Measurements from ENCODE around the gene RCAN1.
A peak's percentile ranks its signal among the peaks of the same experiment; 100 is the strongest.

The RCAN1 gene

DNA sequence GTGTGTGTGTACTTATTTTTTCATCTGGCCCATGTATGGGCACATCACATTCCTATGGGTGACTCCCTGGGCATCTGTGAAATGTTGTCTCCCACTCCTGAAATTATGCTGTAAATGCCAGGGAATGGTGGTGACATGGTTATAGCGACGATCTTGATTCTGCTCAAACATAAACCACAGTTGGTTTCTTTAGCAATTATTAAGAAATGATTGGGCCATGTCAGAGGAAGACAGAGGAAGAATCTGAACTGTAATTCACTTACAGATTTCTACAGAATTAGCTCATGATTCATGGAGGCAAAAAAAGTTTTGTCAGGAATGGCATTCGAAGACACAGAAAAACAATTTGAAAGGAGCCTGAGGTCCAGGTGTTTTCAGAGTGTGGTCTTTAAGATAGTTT lies 77.1 kb downstream of the RCAN1 start:
- no peak for DNase-seq (ENCODE audit: low spot score)

GRCh38 chr21:34536820-34537219 lies 78.1 kb downstream of the RCAN1 start:
- no peak for DNase-seq (ENCODE audit: low spot score)

GRCh38 chr21:34536311-34536710 lies 78.6 kb downstream of the RCAN1 start:
- no peak for DNase-seq (ENCODE audit: low spot score)

GRCh38 chr21:34535886-34536285 lies 79.0 kb downstream of the RCAN1 start:
- DNase-seq (ENCODE audit: low spot score) = no peak

DNA sequence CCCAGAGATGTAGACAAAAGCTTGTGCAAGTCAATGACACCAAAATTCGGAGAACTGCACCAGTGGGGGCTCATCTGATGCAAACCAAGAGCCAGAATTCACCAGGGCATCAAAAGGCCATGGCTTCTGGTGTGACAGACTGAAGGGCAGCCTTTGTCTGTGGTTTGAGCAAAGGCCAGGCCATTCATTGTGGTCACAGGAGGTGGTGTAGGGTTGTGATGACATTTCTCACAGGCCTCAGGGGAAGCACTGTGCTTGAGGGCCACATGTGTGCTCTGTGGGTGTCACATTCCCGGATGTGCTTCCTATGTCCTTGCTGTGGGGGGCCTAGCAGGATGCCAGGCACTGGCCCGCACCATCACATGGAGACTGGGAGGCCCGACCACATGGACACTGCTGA lies 80.4 kb downstream of the RCAN1 start:
- no peak for DNase-seq (ENCODE audit: low spot score)

- DNase-seq (ENCODE audit: low spot score) = no peak
Observed at GRCh38 chr21:34533938-34534337, 81.0 kb downstream of the RCAN1 start.

DNA sequence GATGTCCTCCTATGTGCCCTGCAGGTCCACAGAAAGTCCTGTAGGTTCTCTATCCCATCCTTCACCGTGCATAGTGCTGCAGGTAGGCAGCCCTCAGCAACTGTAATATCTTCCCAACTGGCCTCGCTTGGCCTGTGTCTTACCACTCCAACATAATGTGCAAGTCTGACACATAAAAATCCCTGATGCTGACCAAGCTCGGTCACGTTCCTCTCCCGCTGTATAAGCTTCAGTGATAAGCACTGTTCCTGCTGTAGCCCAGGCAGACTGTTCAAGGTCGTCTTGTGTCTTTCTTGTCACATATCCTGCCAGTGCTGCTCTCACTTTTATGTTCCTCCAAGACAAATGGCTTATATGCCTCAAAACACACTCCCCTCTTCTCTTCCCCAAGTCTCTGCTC lies 83.5 kb downstream of the RCAN1 start:
- no peak for DNase-seq (ENCODE audit: low spot score)

DNA sequence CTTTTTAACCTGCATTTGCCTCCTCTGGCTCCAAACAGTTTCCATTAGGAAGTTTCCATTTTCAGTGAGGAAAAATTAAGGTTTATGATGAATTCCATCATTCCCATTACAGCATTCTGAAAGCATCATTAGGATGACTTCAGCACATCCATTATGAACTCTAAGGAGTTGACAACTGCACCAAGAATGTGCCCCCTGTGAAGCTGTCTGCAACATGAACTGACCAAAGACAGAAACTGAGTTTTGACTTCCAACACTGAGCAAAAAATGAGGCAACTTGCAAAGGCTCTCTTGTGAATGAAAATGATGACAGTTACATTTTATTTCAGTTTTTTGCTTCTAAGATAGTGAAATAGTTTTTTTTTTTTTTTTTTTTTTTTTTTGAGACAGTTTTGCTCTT lies 84.7 kb downstream of the RCAN1 start:
- no peak for DNase-seq (ENCODE audit: low spot score)

DNA sequence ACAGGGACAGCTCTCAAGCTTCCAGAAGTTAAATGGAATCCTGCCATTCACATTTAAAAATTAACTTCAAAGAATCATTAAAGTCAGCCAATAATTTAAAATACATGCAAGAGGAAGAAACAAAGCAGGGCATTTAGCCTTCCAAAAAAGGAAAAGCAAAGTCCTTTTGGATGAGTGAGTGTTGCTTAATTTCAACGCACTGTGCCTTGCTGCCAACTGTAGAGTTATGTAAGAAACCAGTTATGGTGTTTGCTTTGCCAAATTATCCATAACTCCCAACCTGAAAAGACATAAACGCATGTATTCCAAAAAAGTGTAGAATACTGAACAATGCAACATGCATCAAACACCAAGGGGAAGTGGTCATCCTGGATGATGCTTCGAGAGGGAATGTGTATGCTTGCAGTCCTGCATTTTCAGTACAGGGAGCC lies 86.8 kb downstream of the RCAN1 start:
- DNase-seq (ENCODE audit: low spot score) = no peak

DNA sequence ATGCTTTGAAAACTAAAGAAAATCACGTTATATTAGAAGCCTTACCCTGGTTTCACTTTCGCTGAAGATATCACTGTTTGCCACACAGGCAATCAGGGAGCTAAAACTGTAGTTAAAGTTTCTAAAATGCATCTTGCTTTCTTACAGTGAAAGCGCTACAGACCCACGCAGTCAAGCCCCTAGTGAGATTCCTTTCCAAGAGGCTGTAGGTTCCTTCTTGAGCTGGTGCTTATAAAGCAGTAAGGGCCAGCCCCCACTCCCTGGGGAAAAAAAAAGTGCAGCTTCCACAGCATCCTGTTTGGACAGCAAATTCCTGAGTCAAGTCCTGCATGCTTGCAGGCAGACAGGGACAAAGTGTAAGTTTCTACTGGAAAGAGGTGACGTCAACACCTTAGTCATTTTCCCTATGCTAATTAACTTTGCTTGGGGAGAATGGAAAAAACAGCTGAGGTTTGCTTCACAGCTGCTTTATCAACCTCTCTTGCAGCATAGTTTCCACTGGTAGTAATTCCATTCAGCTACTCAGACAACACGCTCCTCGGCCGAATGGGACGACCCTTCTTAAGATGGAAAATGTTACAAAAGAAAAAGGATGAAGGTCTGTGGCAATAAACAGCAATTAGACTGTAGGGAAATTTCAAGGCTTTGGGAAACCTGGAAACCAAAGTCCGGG lies 88.2 kb downstream of the RCAN1 start:
- peak; percentile 62 for DNase-seq (ENCODE audit: low spot score)

GRCh38 chr21:34526241-34526617 lies 88.7 kb downstream of the RCAN1 start:
- DNase-seq (ENCODE audit: low spot score) = no peak

DNA sequence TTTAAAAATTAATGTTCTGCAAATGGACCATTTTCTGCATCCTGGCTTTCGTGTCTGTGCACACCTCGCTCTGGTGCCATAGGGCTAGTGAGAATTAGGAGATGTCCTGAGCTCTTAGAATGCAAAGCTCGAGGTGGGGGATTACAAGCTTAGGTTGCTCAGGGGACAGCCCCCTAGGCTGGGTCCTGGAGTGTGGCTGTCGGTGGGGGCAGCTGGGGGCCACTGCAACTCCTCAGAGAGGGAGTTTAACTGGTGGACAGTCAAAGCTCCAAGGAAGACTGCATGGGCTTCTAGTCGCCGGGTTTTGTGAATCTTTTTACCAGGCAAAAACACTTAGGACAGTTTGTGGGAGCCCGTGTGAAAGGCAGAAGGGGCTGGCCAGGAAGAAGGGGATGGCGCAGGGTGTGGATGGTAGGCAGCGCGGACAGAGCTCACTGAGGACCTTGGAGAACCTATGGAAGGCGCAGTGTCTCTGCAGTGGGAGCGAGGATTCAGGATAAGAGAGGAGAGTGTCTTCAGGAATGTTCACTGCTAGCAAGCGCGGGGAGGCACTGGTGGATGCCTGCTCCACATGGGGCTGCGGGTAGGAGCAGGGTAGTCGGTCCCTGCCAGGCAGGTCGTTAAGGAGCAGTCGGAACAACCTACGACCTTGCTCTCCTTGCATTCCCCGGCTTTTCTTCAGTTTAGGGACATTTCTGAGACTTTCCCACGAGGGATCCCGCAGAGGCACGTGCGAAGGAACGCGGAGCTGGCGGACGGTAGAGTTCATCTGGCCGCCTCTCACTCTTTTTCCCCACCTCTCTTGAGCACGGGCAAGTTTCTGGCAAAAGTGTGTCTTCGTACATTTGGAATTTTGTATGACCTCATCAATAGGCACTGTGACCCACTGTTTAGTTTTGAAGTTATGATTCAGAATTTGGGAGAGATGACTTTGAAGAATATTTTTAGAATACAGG lies 90.0 kb downstream of the RCAN1 start:
- peak; percentile 66 for DNase-seq (ENCODE audit: low spot score)

DNA sequence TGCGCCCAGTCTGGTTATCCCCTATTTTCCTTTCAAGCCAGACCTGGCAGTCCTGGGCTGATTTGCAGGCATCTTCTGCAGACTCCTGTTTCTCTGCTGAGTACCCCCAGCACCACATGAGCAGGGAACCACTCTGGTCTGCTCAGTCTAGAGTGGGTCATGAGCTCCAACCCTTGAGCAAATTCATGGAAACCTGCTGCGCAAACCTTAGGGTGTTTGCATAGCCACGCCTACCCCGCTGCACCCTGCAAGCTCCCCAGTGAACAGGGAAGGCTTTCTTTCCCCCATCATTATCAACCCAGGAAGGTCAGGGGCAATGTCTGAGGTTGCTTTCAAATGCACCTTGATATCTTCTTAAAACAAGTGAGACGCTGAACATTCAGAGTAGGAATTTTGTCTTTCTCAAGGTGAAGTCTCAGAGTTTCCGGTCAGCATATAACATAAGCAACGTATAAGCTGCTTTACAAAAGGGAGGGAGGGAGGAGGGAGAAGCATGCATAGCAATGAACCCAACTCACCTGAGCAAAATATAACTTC lies 91.8 kb downstream of the RCAN1 start:
- DNase-seq (ENCODE audit: low spot score) = no peak

DNA sequence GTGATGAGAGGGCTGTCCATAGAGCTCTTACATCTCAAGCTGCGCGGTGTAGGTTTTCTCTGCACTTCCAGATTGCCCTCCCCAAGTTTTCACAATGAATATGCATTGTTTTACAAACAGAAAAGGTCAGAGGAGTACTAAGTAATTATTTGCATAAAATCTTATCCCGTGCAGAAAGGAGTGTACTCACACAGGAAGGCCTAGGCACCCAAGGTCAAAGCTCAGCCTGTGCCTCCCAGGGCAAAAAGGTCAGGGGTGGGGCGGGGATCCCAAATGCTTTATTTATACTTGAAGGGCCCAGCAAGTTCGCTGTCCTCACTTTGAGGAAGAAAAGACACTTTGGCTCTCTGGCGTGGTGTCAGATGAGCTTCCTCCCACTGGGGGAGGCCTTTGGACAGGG lies 92.6 kb downstream of the RCAN1 start:
- no peak for DNase-seq (ENCODE audit: low spot score)

DNA sequence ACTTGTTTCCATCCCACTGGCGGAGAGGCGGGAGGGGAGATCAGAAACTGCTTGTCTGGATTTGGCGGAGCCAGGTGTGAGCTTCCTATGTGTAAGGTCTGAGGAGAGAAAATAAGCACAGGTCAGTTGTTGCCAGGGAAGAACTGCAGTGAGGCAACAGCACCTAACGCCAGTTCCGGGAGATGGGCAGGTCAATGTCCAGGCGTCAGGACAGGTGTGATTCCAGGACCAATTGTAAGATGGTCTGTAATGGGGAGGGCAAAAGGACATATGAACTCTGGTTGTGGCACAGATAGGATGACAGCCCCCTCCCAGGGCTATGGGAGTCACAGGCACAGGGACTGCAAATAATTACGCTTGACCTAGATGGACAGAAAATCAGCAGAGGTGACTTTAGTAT lies 93.4 kb downstream of the RCAN1 start:
- DNase-seq (ENCODE audit: low spot score) = no peak

GRCh38 chr21:34520764-34521508 lies 94.0 kb downstream of the RCAN1 start:
- no peak for DNase-seq (ENCODE audit: low spot score)

DNA sequence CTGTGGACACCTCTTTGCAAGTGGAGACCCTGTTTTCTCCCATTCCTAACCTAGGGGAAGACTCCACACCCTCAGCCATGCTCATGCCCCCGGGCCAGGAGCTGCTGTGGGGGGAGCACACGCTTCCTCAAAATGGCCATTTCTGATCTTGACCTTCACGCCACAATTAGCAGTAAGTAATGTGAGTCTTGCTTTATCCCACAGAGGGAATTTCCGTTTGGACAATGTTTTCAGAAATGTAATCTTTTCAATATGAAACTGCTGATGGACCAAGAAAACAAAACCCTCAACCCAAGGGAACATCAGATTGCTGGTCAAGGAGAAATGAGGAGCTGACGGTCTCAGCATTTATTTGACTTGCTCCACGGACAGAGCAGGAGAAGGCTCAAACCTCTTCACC lies 94.6 kb downstream of the RCAN1 start:
- DNase-seq (ENCODE audit: low spot score) = no peak

GRCh38 chr21:34519694-34520093 lies 95.2 kb downstream of the RCAN1 start:
- no peak for DNase-seq (ENCODE audit: low spot score)

- no peak for DNase-seq (ENCODE audit: low spot score)
Observed at GRCh38 chr21:34519016-34519415, 95.9 kb downstream of the RCAN1 start.

GRCh38 chr21:34518301-34518700 lies 96.6 kb downstream of the RCAN1 start:
- no peak for DNase-seq (ENCODE audit: low spot score)

DNA sequence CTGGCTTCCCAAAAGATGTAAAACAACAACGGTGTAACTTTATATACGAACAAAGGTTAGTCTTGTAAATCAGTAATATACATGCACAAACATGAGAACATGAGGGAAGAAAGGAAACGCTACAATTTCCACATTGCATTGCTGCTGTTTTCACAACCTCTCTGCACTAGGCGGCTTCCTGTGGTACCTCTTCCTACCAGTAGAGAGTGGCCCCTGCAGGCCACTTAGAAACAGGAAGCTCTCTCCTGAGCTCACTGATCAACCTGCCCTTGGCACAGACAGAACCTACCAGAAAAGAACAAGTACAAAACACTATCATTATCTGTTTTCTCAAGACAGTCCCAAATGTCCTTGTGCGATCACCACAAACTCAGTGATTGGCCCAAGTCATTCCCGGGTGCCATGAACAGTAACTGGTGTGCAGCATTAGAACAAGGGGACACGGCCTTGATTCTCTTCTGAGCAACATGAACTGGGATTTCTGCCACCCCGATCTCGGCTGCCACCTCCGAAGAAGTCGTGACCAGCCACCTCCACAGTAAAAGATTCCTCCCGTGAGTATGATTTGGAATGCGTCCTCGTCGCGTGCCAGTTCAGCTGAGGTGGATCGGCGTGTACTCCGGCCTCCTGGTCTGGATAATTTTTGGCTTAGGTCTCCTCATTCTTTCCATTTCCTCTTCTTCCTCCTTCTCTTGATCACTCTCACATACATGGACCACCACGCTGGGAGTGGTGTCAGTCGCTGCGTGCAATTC lies 97.2 kb downstream of the RCAN1 start:
- no peak for DNase-seq (ENCODE audit: low spot score)

DNA sequence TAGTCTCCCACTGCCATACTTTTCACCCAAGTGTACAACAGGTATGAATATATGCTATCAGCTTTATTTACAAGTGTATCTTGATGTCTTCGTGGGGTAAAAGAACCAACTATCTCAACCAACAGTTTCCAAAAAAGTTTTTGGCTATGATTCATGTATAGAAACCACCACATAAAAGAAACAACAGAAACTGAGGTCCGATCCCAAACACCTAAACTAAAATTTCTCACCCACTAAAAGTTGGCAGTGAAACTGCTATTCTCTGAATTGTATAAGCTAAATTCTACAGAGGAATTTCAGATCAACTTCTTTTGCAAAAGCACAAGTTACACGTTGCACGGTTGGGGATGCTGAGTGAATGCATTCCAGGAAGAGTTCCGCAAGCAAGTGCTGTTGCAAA lies 97.9 kb downstream of the RCAN1 start:
- no peak for DNase-seq (ENCODE audit: low spot score)

Data from ecto neural progenitor cell (in vitro differentiated cells).